ENCODE measurements around the gene COL6A1. TPM values are rescaled to one million over a fixed set of nuclear protein-coding genes. Genes with fewer than 3 reads are reported as not detected.

COL6A1 gene
- total RNA-seq, 1 donor from 2014 or later: 148 TPM

DNA sequence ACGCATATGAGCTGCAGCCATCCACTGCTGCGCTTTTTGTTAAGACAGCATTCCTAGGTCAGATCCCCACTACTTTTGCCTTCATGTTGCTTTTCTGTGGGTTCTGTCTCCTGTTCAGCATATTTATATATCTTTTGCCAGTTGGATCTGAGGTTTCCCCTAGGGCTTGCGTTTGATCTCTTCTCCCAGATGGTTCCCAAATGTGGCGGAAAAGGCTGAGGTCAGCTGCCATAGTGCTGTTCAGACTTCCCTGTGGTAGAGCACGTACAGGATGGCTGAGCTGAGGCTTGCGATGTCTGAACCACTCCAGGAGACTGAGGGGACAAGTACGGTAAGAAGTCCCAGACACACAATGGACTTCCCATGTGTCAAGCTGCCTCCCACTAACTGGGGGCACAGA lies 39.8 kb downstream of the COL6A1 start:
- H3K4me1 ChIP-seq: peaks cover 7% of the 10 kb centered on the region
- TF ChIP-seq, protein P1, sequence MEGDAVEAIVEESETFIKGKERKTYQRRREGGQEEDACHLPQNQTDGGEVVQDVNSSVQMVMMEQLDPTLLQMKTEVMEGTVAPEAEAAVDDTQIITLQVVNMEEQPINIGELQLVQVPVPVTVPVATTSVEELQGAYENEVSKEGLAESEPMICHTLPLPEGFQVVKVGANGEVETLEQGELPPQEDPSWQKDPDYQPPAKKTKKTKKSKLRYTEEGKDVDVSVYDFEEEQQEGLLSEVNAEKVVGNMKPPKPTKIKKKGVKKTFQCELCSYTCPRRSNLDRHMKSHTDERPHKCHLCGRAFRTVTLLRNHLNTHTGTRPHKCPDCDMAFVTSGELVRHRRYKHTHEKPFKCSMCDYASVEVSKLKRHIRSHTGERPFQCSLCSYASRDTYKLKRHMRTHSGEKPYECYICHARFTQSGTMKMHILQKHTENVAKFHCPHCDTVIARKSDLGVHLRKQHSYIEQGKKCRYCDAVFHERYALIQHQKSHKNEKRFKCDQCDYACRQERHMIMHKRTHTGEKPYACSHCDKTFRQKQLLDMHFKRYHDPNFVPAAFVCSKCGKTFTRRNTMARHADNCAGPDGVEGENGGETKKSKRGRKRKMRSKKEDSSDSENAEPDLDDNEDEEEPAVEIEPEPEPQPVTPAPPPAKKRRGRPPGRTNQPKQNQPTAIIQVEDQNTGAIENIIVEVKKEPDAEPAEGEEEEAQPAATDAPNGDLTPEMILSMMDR (IDR thresholded peaks at IDR 0.05): no peak
- ATAC-seq (no peak), DNase-seq (no peak)
- peaks cover 12% of the 10 kb centered on the region for H3K27me3 ChIP-seq (ENCODE audit: low read depth)
- H3K9me3 ChIP-seq: no peaks in the 10 kb centered on the region
- H3K4me3 ChIP-seq: no peak overlapping the region
- no peaks in the 10 kb centered on the region for H3K36me3 ChIP-seq
- intact Hi-C loops (cut with DNase I): no loop called here
- peak overlapping the region; percentile 11 for H3K27ac ChIP-seq

DNA sequence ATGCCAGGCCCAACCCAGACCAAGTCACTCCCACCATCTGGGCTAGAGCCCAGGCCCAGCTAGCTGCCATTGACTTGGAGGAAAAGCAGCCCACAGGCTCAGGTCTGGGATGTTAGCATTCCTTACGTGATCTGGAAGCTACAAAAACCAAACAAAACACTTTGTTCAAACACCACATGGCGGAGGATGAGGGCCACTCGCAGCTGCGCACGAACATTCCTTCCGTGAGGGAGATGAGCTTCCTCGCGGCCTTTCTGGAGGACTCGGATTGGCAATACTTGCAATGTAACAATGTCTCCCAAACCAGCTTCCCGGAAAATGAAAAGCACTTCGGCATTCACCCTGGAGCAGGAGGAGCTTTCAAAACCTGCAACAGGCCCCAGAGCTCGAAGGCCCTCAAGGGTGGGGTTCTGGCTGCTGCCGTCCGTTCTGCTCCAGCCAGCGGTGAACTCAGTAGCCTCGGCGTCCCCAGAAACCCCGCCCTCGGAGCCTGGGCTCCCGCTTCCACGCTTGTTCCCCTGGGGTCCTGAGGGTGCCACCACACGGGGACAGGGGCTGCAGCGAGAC lies 40.5 kb downstream of the COL6A1 start:
- H3K4me3 ChIP-seq: no peak overlapping the region
- peak overlapping the region; percentile 11 for H3K27ac ChIP-seq
- peaks cover 10% of the 10 kb centered on the region for H3K27me3 ChIP-seq (ENCODE audit: low read depth)
- TF ChIP-seq, protein P1 (IDR thresholded peaks at IDR 0.05): no peak
- H3K9me3 ChIP-seq: no peaks in the 10 kb centered on the region
- intact Hi-C loops (cut with DNase I): no loop called here
- peaks cover 7% of the 10 kb centered on the region for H3K4me1 ChIP-seq
- DNase-seq (no peak), ATAC-seq (peak in 1 of 2 donors; percentile 17)
- H3K36me3 ChIP-seq: no peaks in the 10 kb centered on the region

DNA sequence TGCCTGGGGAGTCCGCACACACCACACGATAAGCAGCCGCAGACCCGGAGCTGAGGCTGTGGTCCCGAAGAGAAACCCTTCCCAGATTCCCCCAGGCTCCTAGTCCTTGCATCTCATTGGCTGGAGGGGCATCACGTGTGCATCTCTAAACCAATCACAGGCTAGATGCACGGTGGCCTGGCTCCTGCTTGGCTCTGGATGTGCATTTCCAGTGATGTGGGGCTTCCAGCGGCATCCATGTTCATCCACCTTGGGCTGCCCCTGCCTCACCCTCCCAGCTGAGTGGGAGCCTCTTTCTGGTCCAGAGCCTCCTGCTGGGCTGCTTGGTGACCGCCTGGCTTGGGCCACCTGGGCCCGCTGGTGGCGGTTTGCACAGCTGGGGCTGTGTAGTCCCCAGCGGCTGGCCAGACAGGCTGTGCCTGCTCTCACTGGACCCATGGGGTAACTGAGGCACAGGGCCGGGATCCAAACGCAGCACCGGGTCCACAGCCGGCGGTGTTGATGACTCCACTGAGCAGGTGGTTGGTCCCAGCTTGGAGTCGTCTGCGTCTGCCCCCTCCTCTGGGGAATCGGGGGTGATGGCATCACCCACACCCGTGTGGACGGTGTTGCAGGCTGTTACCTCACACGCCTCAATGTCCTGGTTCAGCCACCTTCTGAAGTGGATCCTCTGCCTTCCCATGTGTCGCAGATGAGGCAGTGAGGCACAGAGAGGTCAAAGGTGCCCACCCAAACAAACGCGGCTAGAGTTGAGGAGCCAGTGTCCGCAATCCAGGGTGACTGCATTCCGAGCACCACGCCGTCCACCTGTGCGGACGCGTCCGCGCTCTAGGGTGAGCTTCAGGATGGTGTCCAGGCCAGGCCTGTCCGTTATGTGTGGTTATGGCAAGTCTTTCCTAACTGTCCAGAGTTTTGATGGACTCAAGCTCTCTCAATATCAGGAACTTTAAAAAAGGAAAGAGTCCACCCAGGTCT lies 41.3 kb downstream of the COL6A1 start:
- H3K9me3 ChIP-seq: no peaks in the 10 kb centered on the region
- intact Hi-C loops (cut with DNase I): no loop called here
- H3K4me1 ChIP-seq: peaks cover 7% of the 10 kb centered on the region
- peaks cover 6% of the 10 kb centered on the region for H3K27me3 ChIP-seq (ENCODE audit: low read depth)
- ATAC-seq: peak in 1 of 2 donors; percentile 18
- DNase-seq: no peak
- H3K4me3 ChIP-seq: no peak overlapping the region
- H3K36me3 ChIP-seq: no peaks in the 10 kb centered on the region
- peak overlapping the region; percentile 18 for H3K27ac ChIP-seq
- TF ChIP-seq, protein P1 (IDR thresholded peaks at IDR 0.05): no peak

DNA sequence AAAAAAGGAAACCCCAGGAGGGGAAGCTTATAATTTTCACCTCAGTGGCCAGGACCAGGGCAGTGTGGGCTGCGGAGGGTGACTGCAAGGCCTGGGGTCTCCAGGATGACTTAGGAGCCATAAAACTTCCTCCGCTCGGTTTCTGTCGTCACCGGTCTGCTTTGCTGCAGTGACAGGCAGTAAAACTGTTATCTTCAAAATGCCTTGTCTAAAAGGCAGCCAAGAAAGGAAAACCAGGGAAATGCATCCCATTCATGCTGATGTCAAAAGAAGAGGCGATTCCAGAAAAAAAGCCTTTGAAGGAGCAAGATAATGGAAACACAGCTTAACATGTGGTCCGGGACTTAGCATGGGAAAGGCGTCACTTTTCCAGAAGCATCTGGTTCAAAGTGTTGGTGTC lies 42.0 kb downstream of the COL6A1 start:
- Histone ChIP-seq H3K4me3 (no peak overlapping the region), H3K27me3 (ENCODE audit: low read depth) (peaks cover 6% of the 10 kb centered on the region), H3K4me1 (peaks cover 7% of the 10 kb centered on the region), H3K9me3 (no peaks in the 10 kb centered on the region), H3K27ac (peak overlapping the region; percentile 18), H3K36me3 (no peaks in the 10 kb centered on the region)
- no peak for ATAC-seq
- TF ChIP-seq, protein P1 (IDR thresholded peaks at IDR 0.05): no peak
- intact Hi-C loops (cut with DNase I): no loop called here
- no peak for DNase-seq

DNA sequence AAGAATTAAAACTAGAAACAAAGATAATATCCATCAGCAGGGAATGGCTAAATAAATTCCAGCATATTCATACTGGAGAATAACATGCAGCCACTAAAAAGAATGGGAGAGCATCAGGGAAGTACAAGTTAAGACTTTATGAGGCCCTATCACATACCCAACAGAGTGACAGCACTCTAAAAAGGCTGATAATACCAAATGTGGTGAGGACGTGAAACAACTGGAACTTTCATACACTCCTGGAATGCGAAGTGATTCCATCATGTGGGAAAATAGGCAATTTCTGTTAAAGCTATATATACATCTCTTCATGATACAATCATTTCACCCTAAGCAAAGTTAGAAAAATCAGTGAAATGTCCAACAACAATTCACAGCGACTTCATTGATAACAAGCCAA lies 42.6 kb downstream of the COL6A1 start:
- Histone ChIP-seq H3K36me3 (no peaks in the 10 kb centered on the region), H3K4me3 (no peak overlapping the region), H3K4me1 (peaks cover 7% of the 10 kb centered on the region), H3K27me3 (ENCODE audit: low read depth) (peaks cover 6% of the 10 kb centered on the region), H3K9me3 (no peaks in the 10 kb centered on the region), H3K27ac (no peak overlapping the region)
- no peak for DNase-seq
- TF ChIP-seq, protein P1 (IDR thresholded peaks at IDR 0.05): no peak
- no peak for ATAC-seq
- intact Hi-C loops (cut with DNase I): no loop called here

Measured in lower lobe of right lung (tissue), 2 donors.